ENCODE results near the gene CAPZA2.

- TF ChIP-seq CTCF (IDR thresholded peaks at IDR 0.05; ENCODE audit: low read length): no peak
- TF ChIP-seq EZH2 (IDR thresholded peaks at IDR 0.05; ENCODE audit: borderline replicate concordance, low read length): no peak
These were observed 35.3 kb downstream of the CAPZA2 start for GRCh38 chr7:116897661-116898060.
